Measurements from ENCODE around the gene ANKRD29.
A peak's percentile ranks its signal among the peaks of the same experiment; 100 is the strongest.
"Not testable (repeated sequence)": the region's sequence is repeated elsewhere in the genome, so short reads cannot be mapped to it uniquely, and the experiment has no call there.

Gene ANKRD29

GRCh38 chr18:23640052-23640451, 22.7 kb downstream of the ANKRD29 start:
- no peak overlapping the region for H3K27ac Mint-ChIP-seq
- no peak overlapping the region for H3K4me3 Mint-ChIP-seq
- peaks cover 4% of the 10 kb centered on the region for H3K36me3 Mint-ChIP-seq
- H3K9me3 Mint-ChIP-seq = peaks cover 4% of the 10 kb centered on the region
- ATAC-seq = no peak
- no peaks in the 10 kb centered on the region for H3K4me1 Mint-ChIP-seq
- peaks cover 10% of the 10 kb centered on the region for H3K27me3 Mint-ChIP-seq

GRCh38 chr18:23636433-23636832, 26.3 kb downstream of the ANKRD29 start:
- not testable (repeated sequence) for H3K27me3 Mint-ChIP-seq, H3K27ac Mint-ChIP-seq, H3K36me3 Mint-ChIP-seq, H3K4me3 Mint-ChIP-seq, ATAC-seq, H3K9me3 Mint-ChIP-seq, H3K4me1 Mint-ChIP-seq

DNA sequence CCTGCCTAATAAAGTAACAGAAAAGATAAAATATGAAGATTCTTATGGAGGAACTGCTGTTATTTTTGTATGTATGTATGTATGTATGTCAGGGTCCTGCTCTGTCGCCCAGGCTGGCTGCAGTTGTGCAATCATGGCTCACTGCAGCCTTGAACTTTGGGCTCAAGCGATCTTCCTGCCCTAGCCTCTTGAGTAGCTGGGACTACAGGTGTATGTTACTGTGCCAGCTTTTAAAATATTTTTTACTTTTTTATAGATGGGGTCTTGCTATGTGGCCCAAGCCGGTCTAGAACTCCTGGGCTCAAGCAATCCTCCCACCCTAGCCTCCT, 26.7 kb downstream of the ANKRD29 start:
- no peak overlapping the region for H3K27ac Mint-ChIP-seq
- no peaks in the 10 kb centered on the region for H3K4me1 Mint-ChIP-seq
- no peak for ATAC-seq
- no peak overlapping the region for H3K4me3 Mint-ChIP-seq
- no peaks in the 10 kb centered on the region for H3K27me3 Mint-ChIP-seq
- no peaks in the 10 kb centered on the region for H3K9me3 Mint-ChIP-seq
- no peaks in the 10 kb centered on the region for H3K36me3 Mint-ChIP-seq

GRCh38 chr18:23635283-23636070, 27.2 kb downstream of the ANKRD29 start:
- H3K36me3 Mint-ChIP-seq = no peaks in the 10 kb centered on the region
- no peaks in the 10 kb centered on the region for H3K9me3 Mint-ChIP-seq
- no peaks in the 10 kb centered on the region for H3K27me3 Mint-ChIP-seq
- H3K27ac Mint-ChIP-seq = no peak overlapping the region
- H3K4me3 Mint-ChIP-seq = no peak overlapping the region
- H3K4me1 Mint-ChIP-seq = no peaks in the 10 kb centered on the region
- ATAC-seq = no peak

DNA sequence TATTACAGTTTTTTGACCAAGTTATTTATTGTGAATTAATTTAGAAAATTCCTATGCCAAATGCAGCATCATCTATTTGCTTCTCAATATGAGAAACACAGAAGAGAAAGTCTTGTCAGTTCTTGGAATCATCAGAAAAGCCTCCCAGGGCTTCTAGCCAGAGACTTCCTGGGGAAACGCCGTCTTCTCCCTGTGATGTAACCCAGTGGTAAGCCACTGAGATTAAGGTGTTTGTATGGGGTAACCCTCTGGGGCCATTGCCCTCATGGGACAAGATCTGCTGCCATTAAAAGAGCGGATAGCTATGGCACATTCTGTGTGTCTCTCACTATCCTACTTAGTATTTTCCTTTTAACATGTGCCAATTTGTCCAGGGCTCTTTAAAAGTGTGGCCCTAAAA, 28.0 kb downstream of the ANKRD29 start:
- Mint-ChIP-seq H3K27ac (no peak overlapping the region), H3K9me3 (no peaks in the 10 kb centered on the region), H3K4me1 (no peaks in the 10 kb centered on the region), H3K36me3 (no peaks in the 10 kb centered on the region), H3K4me3 (no peak overlapping the region), H3K27me3 (no peaks in the 10 kb centered on the region)
- no peak for ATAC-seq

- no peaks in the 10 kb centered on the region for H3K9me3 Mint-ChIP-seq
- no peak for ATAC-seq
- H3K36me3 Mint-ChIP-seq = no peaks in the 10 kb centered on the region
- no peaks in the 10 kb centered on the region for H3K27me3 Mint-ChIP-seq
- H3K4me3 Mint-ChIP-seq = no peak overlapping the region
- no peaks in the 10 kb centered on the region for H3K4me1 Mint-ChIP-seq
- H3K27ac Mint-ChIP-seq = no peak overlapping the region
Observed at GRCh38 chr18:23632615-23633014, 30.1 kb downstream of the ANKRD29 start.

GRCh38 chr18:23631746-23632145, 31.0 kb downstream of the ANKRD29 start:
- Mint-ChIP-seq H3K4me3 (no peak overlapping the region), H3K36me3 (no peaks in the 10 kb centered on the region), H3K9me3 (no peaks in the 10 kb centered on the region), H3K27me3 (no peaks in the 10 kb centered on the region), H3K4me1 (no peaks in the 10 kb centered on the region), H3K27ac (no peak overlapping the region)
- ATAC-seq = no peak

DNA sequence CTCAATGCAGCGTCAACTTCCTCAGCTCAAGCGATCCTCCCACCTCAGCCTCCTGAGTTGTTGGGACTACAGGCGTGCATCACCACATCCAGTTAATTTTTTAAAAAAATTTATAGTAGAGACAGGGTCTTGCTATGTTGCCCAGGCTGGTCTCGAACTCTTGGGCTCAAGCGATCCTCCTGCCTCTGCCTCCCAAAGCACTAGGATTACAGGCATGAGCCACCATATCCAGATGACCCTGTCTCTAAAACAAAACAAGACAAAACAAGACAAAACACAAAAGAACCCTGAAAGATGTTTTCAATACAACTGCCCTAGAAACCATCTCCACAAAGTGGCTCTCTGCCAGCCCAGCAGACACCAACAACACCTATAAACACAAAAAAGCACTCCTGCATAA, 31.4 kb downstream of the ANKRD29 start:
- no peaks in the 10 kb centered on the region for H3K27me3 Mint-ChIP-seq
- H3K4me1 Mint-ChIP-seq = no peaks in the 10 kb centered on the region
- no peak overlapping the region for H3K4me3 Mint-ChIP-seq
- no peaks in the 10 kb centered on the region for H3K9me3 Mint-ChIP-seq
- no peak overlapping the region for H3K27ac Mint-ChIP-seq
- no peak for ATAC-seq
- H3K36me3 Mint-ChIP-seq = no peaks in the 10 kb centered on the region

- Mint-ChIP-seq H3K27me3 (no peaks in the 10 kb centered on the region), H3K27ac (no peak overlapping the region), H3K36me3 (no peaks in the 10 kb centered on the region), H3K9me3 (no peaks in the 10 kb centered on the region), H3K4me1 (no peaks in the 10 kb centered on the region), H3K4me3 (no peak overlapping the region)
- no peak for ATAC-seq
Observed at GRCh38 chr18:23629444-23629946, 33.2 kb downstream of the ANKRD29 start.

DNA sequence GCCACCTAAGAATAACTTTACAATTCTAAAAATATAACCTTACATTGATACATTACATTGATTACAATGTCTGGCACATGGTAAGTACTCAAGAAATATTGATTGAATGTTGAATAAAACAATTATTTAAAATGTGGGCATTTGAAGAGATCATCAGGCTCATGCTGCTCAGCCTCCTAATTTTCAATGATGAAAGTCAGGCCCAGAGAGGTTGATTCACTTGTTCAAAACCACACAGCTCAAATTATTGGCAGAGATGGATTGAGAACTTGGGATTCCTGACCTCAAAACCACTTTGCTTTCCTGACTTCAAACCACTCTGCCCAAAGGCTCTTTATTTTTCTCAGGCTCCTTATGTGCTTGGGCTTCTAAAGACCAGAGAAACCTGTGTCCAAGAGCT, 34.7 kb downstream of the ANKRD29 start:
- Mint-ChIP-seq H3K9me3 (no peaks in the 10 kb centered on the region), H3K27ac (no peak overlapping the region), H3K27me3 (no peaks in the 10 kb centered on the region), H3K4me1 (no peaks in the 10 kb centered on the region), H3K36me3 (no peaks in the 10 kb centered on the region), H3K4me3 (no peak overlapping the region)
- no peak for ATAC-seq

DNA sequence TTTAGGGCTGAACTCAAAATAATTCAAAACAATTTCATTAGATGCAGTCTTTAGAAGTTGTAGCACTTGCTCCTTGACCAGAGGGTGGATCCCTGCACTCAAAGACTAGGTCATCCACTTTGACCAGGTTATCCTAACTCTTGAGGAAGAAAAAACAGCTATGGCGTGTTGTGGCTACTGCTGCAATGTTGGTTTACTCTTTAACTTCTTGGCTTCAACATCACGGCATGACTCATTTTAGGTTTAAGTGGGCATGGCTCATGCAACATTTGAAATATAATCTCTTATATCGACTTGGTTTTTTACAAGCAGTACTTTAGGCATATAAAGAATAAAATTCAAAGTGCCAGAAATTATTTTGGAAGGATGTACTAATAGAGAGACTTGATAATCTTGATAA, 35.4 kb downstream of the ANKRD29 start:
- Mint-ChIP-seq H3K9me3 (no peaks in the 10 kb centered on the region), H3K4me3 (no peak overlapping the region), H3K27me3 (peaks cover under 1% of the 10 kb centered on the region), H3K27ac (no peak overlapping the region), H3K36me3 (no peaks in the 10 kb centered on the region), H3K4me1 (peaks cover under 1% of the 10 kb centered on the region)
- ATAC-seq = no peak

DNA sequence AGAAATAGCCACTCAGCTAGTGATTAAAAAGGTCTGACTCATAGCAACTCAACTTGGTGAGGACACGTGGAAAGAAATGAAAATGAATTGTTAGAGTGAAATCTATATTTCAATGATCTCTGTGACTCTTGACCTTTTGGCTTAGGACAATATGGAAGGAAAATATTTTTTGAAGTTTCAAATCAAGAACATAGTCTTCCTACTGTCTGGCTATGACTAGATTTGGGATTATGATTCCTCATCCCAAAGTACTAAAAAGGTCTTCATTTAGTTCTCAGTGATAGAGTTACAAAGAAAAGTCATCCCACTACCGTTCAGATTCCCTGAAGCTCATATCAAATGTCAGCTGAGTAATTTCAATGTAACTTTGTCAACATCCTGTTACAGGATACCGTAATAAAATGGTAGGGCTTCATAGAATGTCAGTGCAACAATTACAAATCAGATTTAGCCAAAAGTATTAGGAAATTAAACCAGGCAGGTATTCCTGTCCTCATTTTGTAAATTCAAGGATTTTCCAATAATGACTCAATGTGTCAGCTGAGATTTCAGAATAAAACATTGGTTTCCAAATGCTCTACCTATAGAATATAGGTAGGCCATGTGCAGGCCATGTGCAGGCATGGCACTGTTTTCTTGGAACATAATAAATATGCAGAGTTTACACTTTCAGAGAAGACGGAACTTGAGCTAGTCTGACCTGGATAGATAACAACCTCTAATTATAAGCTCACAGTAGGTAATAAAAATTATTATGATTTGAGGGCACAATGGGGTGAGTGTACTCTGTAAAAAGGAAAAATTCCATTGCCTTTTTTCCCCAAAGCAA, 36.0 kb downstream of the ANKRD29 start:
- H3K9me3 Mint-ChIP-seq = no peaks in the 10 kb centered on the region
- no peak overlapping the region for H3K4me3 Mint-ChIP-seq
- peaks cover 7% of the 10 kb centered on the region for H3K27me3 Mint-ChIP-seq
- ATAC-seq = no peak
- peaks cover 7% of the 10 kb centered on the region for H3K4me1 Mint-ChIP-seq
- H3K27ac Mint-ChIP-seq = no peak overlapping the region
- H3K36me3 Mint-ChIP-seq = no peaks in the 10 kb centered on the region

DNA sequence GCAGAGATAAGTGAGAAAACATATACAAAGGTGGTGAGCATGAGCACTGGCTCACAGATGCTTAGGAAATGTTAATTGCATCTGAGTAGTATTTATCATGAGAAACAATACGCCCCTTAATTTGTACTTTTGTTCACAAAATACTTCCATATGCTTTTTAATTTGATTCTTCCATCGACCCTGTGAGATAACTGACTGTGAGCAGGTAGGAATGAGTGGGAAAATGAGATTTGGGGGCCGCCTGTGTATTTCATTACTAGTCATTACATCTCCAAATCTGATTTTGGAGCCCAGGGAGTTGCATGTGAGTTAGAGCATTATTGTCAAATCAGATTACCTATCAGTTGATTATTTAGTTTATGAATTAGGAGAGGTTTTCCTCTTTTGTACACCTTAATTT, 39.7 kb downstream of the ANKRD29 start:
- ATAC-seq = no peak
- peaks cover 43% of the 10 kb centered on the region for H3K27me3 Mint-ChIP-seq
- H3K36me3 Mint-ChIP-seq = no peaks in the 10 kb centered on the region
- no peaks in the 10 kb centered on the region for H3K9me3 Mint-ChIP-seq
- H3K4me1 Mint-ChIP-seq = peaks cover 23% of the 10 kb centered on the region
- H3K27ac Mint-ChIP-seq = no peak overlapping the region
- no peak overlapping the region for H3K4me3 Mint-ChIP-seq

DNA sequence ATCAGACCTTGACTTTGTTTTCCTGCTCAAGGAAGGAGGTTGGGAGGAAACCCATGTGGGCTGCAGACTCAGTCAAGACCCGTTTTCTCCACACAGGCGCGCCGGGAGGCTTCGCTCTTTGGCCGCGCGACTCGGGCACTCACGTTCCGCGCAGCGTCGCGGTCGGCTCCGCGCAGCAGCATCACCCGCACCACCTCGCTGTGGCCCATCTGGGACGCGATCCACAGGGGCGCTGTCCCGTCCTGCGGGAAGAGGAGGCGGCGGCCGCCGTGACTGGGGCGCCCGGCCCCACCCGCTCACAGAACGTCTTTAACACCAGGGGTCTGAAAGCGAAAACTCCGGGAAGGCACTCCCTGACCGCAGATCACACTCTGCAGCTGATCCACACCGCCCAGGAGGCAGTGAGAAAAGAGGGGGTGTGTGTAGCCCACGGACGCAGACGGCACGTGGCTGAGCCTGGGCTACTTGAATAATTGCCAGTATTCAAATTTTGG, 43.3 kb downstream of the ANKRD29 start:
- peaks cover 51% of the 10 kb centered on the region for H3K27me3 Mint-ChIP-seq
- ATAC-seq = peak; percentile 67
- H3K4me3 Mint-ChIP-seq = peak overlapping the region; percentile 70
- peaks cover 32% of the 10 kb centered on the region for H3K4me1 Mint-ChIP-seq
- no peaks in the 10 kb centered on the region for H3K9me3 Mint-ChIP-seq
- H3K27ac Mint-ChIP-seq = peak overlapping the region; percentile 37
- H3K36me3 Mint-ChIP-seq = no peaks in the 10 kb centered on the region

GRCh38 chr18:23618862-23619387, 43.8 kb downstream of the ANKRD29 start:
- peak overlapping the region; percentile 70 for H3K4me3 Mint-ChIP-seq
- H3K27me3 Mint-ChIP-seq = peaks cover 51% of the 10 kb centered on the region

More at GRCh38 chr18:23618862-23619387, 43.8 kb downstream of the ANKRD29 start:
- no peaks in the 10 kb centered on the region for H3K36me3 Mint-ChIP-seq
- H3K27ac Mint-ChIP-seq = peak overlapping the region; percentile 37
- no peaks in the 10 kb centered on the region for H3K9me3 Mint-ChIP-seq
- H3K4me1 Mint-ChIP-seq = peaks cover 32% of the 10 kb centered on the region
- peak; percentile 52 for ATAC-seq

Data from stimulated activated memory B cell treated with anti-CD40 and anti-IgM and Interleukin-4, amounts not matched to agents 10 μg/mL and 1 μg/mL and 100 μg/mL, for 72 hours (primary cell).